ENCODE results near the gene KRTCAP2.
A peak's percentile ranks its signal among the peaks of the same experiment; 100 is the strongest.
"Not testable (repeated sequence)": the region's sequence is repeated elsewhere in the genome, so short reads cannot be mapped to it uniquely, and the experiment has no call there.

Gene KRTCAP2

DNA sequence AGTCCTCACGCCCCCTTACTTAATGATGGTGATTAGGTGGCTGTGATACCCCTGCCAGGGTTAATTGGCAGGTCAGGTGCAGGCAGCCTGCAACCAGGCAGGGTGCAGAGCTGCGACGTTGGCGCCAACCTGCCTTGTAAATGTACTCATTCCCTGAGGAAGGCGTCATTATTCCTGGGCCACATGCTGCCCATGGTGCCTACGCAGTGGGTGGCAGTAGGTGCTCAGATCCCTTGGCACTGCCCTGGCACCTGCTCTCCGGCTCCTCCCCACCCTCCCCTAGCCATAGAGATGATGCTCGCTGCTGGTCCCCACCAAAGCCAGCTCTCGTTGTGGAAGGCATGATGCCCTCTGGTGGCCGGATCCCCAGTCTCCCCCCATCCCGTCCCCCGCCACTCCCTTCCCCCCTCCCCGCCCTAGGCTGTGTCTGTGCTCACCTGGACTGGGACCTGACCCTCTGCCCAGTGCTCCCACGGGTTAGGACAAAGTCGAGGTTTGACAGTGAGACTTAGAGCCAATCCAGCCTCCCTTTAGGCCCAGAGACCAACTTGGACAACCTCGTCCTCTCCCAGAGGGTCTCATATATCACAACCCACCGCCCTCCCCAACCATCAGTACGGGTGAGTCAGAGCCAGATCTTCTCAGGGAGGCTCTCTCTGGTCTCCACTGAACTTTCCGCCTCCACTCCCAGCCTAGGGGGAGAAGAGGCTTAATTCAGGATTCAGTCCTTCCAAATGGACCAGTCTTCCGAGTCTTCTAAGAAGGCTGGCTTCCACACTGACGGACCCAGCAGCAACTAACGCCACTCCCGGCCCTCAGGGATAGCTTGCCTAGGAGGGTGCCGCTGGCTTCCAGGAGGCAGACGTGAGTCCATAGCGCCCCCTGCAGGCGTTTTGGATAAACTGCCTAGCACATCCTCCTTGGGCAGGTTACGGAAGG, 5.7 kb downstream of the KRTCAP2 start:
- DNase-seq, result peak; percentile 69 to 95

DNA sequence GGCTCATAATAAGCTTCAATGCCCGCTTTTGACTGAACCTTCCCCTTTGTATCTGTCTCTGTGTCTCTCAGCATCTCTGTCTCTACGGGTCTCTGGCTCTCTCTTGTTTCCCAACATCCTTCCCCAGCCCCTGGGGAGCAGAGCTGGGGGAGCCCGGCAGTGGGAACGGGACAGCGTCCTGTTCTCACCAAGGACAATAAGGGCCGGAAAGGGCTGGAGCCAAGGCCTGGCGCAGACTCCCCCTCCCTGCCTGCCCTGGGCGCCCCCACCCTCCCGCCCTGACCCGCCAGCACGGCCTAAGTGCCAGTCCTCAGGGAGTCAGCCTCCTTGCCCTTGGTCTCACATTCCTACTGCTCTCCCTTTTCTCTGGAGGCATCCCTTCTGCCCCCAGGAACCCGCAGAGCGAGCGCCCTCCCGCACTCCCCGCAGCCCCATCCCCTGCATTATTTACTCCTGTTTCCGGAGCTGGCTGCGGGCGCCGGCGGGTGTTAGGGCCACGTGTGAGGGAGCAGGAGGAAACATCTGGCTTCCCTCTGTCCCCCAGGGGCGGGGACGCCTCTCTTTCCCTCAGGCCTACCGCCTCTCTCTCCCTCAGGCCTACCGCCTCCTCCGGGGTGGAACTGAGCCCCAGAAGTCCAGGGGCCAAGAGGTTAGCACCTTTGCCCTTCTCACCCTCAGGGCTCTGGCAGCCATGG, 6.5 kb downstream of the KRTCAP2 start:
- DNase-seq, result no peak

- no peak for DNase-seq
These were observed 7.0 kb downstream of the KRTCAP2 start for GRCh38 chr1:155166051-155166470.

GRCh38 chr1:155164625-155165024, 8.5 kb downstream of the KRTCAP2 start:
- not testable (repeated sequence) for DNase-seq

GRCh38 chr1:155163785-155164184, 9.3 kb downstream of the KRTCAP2 start:
- DNase-seq, result not testable (repeated sequence)

GRCh38 chr1:155162631-155163030, 10.5 kb downstream of the KRTCAP2 start:
- not testable (repeated sequence) for DNase-seq

- DNase-seq, result no peak
These were observed 13.0 kb downstream of the KRTCAP2 start for GRCh38 chr1:155160128-155160527.

GRCh38 chr1:155158991-155159390, 14.1 kb downstream of the KRTCAP2 start:
- no peak for DNase-seq

- peak in 1 of 2 donors; percentile 60 for DNase-seq
These were observed 17.0 kb downstream of the KRTCAP2 start for GRCh38 chr1:155155996-155156643.

- no peak for DNase-seq
These were observed 27.6 kb downstream of the KRTCAP2 start for GRCh38 chr1:155145491-155145890.

DNA sequence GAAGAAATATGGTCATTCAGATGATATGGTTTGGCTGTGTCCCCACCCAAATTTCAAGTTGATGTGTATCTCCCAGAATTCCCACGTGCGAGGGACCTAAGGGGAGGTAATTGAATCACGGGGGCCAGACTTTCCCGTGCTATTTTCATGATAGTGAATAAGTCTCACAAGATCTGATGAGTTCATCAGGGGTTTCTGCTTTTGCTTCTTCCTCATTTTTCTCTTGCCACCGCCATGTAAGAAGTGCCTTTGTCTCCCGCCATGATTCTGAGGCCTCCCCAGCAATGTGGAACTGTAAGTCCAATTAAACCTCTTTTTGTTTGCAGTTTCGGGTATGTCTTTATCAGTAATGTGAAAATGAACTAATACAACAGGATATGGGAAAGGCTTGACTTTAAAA, 31.4 kb downstream of the KRTCAP2 start:
- peak; percentile 68 to 80 for DNase-seq

GRCh38 chr1:155140630-155140953, 32.5 kb downstream of the KRTCAP2 start:
- DNase-seq, result no peak

- DNase-seq, result peak; percentile 82 to 92
These were observed 33.0 kb downstream of the KRTCAP2 start, which contains the start of gene DPM3 for GRCh38 chr1:155139895-155140629. TSS of gene DPM3 (minus strand) at chr1:155140531. CDS start at chr1:155140240, 291 bp downstream.

DNA sequence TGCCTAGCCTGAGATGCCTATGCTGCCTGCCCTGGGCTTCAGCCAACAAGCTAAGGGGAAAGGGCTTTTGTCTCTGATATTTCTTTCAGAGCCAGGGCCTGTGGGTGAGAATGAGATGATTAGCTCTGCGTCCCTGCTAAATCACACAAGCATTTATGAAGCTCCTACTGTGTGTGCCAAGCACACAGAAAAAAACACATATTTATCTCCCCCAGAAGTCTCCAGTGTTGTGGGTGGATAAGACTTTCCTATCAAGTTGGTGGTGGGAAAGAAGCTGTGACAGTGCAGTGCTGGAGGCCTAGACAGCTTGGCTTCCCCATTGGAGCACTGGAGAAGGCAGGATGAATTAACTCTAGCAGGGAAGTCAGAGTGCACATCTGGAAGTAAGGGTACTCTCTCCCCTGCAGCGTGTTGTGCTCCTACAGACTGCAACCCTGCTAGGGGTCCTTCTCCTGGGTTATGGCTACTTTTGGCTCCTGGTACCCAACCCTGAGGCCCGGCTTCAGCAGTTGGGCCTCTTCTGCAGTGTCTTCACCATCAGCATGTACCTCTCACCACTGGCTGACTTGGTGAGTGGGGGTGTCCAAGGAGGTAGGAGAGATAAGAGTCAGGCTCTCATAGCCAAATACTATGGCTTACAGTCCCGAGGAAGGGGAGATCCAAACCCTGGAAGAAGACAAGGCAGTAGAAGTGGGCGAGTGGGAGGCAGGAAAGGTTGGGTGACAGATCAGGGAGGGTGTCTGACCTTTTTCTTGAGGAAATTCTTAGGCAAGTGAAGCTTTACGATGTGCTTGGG, 35.8 kb downstream of the KRTCAP2 start:
- DNase-seq, result no peak

DNA sequence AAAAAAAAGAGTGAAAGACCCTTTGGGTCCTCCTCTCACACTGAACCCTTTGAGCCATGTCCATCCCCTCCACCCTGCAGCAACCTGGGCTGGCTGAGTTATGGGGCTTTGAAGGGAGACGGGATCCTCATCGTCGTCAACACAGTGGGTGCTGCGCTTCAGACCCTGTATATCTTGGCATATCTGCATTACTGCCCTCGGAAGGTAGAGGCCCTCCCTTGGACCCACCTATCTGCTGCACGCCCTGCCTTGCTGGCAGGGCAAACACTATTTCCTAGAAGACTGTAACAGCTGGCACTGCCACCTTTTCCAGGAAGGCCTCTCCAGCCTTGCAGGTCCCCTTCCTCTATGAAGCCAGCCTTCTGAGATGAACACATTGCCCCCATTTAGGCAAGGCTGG, 36.4 kb downstream of the KRTCAP2 start:
- DNase-seq, result no peak

- peak; percentile 94 to 97 for DNase-seq
These were observed 37.6 kb downstream of the KRTCAP2 start, which contains the start of gene SLC50A1 for GRCh38 chr1:155135415-155136028. TSS of gene SLC50A1 (plus strand) at chr1:155135852. CDS start at chr1:155135912, 60 bp downstream.

- peak; percentile 94 to 97 for DNase-seq
These were observed 38.2 kb downstream of the KRTCAP2 start for GRCh38 chr1:155134880-155135414.

DNA sequence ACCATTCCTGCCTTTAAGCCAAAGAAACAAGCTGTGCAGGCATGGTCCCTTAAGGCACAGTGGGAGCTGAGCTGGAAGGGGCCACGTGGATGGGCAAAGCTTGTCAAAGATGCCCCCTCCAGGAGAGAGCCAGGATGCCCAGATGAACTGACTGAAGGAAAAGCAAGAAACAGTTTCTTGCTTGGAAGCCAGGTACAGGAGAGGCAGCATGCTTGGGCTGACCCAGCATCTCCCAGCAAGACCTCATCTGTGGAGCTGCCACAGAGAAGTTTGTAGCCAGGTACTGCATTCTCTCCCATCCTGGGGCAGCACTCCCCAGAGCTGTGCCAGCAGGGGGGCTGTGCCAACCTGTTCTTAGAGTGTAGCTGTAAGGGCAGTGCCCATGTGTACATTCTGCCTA, 38.8 kb downstream of the KRTCAP2 start:
- no peak for DNase-seq

DNA sequence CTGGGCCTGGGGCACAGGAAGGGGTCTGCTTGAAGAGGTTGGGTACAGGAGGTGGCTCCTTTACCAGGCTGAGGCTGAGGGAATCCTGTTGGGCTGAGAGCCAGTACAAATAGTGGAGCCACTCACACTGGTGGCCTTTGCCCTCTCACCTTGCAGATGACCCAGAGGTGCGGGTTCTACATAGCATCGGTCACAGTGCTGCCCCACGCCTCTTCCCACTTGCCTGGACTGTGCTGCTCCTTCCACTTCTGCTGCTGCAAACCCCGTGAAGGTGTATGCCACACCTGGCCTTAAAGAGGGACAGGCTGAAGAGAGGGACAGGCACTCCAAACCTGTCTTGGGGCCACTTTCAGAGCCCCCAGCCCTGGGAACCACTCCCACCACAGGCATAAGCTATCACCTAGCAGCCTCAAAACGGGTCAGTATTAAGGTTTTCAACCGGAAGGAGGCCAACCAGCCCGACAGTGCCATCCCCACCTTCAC, 39.3 kb downstream of the KRTCAP2 start:
- no peak for DNase-seq

GRCh38 chr1:155131856-155132255, 41.2 kb downstream of the KRTCAP2 start:
- DNase-seq, result no peak

GRCh38 chr1:155131285-155131684, 41.8 kb downstream of the KRTCAP2 start:
- no peak for DNase-seq

All from inflammatory macrophage treated with lipopolysaccharide for 1 hour (primary cell).